Measurements from ENCODE around the gene TTC9C. TPM values are rescaled to one million over a fixed set of nuclear protein-coding genes. Genes with fewer than 3 reads are reported as not detected.
A peak's percentile ranks its signal among the peaks of the same experiment; 100 is the strongest.

Gene TTC9C
- total and polyA plus RNA-seq, 2 of the 13 experiments (the other 11 are each of a cell fraction or from before 2014, with no cell fraction given), result 28.0 to 36.4 TPM

DNA sequence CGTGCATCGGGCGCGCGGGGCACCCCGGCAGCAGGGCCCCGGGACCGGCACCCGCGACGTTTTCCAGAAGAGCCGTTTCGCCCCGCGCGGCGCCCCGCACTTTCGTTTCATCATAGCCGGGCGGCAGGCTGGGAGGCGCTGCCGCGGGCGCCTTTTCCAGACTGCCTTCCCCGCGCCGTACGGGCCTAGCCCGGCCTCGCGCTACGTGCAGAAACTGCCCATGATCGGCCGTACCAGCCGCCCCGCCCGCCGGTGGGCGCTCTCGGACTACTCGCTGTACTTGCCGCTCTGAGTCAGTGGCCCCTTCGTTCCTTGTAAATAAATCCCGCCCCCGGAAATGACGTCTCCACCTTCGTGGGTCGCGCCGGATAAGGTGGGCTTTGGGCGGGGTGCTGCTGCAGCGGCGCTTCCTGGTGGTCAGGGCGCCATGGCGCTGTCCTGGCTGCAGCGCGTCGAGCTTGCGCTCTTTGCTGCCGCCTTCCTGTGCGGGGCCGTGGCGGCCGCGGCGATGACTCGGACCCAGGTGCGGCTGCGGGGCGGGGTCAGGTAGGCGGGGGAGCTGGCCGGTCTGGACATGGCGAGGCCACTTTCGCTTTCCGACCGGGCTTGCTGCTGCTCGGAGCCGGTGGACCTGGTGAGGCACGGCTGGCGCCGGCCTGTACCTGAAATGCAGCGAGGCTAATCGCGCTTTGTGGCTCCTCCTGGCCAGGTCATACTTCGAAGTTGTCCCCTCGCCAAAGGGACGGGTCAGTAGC is 58.9 kb downstream of the TTC9C start, which contains the start of gene TMEM179B (continued):
- TF ChIP-seq, protein P1, sequence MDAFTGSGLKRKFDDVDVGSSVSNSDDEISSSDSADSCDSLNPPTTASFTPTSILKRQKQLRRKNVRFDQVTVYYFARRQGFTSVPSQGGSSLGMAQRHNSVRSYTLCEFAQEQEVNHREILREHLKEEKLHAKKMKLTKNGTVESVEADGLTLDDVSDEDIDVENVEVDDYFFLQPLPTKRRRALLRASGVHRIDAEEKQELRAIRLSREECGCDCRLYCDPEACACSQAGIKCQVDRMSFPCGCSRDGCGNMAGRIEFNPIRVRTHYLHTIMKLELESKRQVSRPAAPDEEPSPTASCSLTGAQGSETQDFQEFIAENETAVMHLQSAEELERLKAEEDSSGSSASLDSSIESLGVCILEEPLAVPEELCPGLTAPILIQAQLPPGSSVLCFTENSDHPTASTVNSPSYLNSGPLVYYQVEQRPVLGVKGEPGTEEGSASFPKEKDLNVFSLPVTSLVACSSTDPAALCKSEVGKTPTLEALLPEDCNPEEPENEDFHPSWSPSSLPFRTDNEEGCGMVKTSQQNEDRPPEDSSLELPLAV (CRISPR knock-in tag; conservative IDR thresholded peaks at IDR 0.05; ENCODE audit: low read depth), result no peak
- TF ChIP-seq RARG (CRISPR knock-in tag; IDR thresholded peaks at IDR 0.05; ENCODE audit: low read depth) (no peak; the same call in 1 of the 2 replicates), ZHX1 (CRISPR knock-in tag; IDR thresholded peaks at IDR 0.05; ENCODE audit: low read depth) (peak; percentile 81), ZBTB42 (CRISPR knock-in tag; IDR thresholded peaks at IDR 0.05) (peak; percentile 94), SIN3B (IDR thresholded peaks at IDR 0.05; ENCODE audit: low read length) (no peak; the same call in 1 of the 2 replicates), SP5 (CRISPR knock-in tag; IDR thresholded peaks at IDR 0.05; ENCODE audit: borderline replicate concordance, low read depth) (peak; percentile 82), ZNF337 (CRISPR knock-in tag; IDR thresholded peaks at IDR 0.05; ENCODE audit: borderline replicate concordance, low read depth) (peak; percentile 87; the same call in 1 of the 2 replicates), GTF3A (CRISPR knock-in tag; conservative IDR thresholded peaks at IDR 0.05) (0 out of 2 replicates have a peak, but pooled peaks have one; percentile 92), ZNF451 (CRISPR knock-in tag; IDR thresholded peaks at IDR 0.05) (no peak; the same call in 1 of the 2 replicates), KDM5B (CRISPR knock-in tag; IDR thresholded peaks at IDR 0.05; ENCODE audit: borderline replicate concordance) (peak; percentile 80; the same call in 1 of the 2 replicates), PHF20 (CRISPR knock-in tag; IDR thresholded peaks at IDR 0.05) (peak; percentile 91), BCL3 (CRISPR knock-in tag; IDR thresholded peaks at IDR 0.05) (peak; percentile 58), EEA1 (CRISPR knock-in tag; IDR thresholded peaks at IDR 0.05; ENCODE audit: borderline replicate concordance) (peak; percentile 96), NR1H2 (CRISPR knock-in tag; IDR thresholded peaks at IDR 0.05; ENCODE audit: borderline replicate concordance, low read depth) (no peak), ZNF552 (CRISPR knock-in tag; IDR thresholded peaks at IDR 0.05; ENCODE audit: borderline replicate concordance) (0 out of 2 replicates have a peak, but pooled peaks have one; percentile 34), ZNF264 (CRISPR knock-in tag; IDR thresholded peaks at IDR 0.05) (no peak; the same call in 1 of the 2 replicates), ZNF75D (CRISPR knock-in tag; IDR thresholded peaks at IDR 0.05; ENCODE audit: borderline replicate concordance) (no peak), U2AF2 (IDR thresholded peaks at IDR 0.05; ENCODE audit: low read depth, low read length) (no peak), NR2F2 (IDR thresholded peaks at IDR 0.05; ENCODE audit: borderline replicate concordance, low read depth) (no peak), ZBTB1 (CRISPR knock-in tag; IDR thresholded peaks at IDR 0.05; ENCODE audit: borderline replicate concordance) (no peak), NFE2 (CRISPR knock-in tag; IDR thresholded peaks at IDR 0.05) (0 out of 2 replicates have a peak, but pooled peaks have one; percentile 5), TCF7L2 (IDR thresholded peaks at IDR 0.05; ENCODE audit: low read depth, low read length) (no peak), HDAC6 (IDR thresholded peaks at IDR 0.05; ENCODE audit: low read depth, low read length) (no peak)
- TF ChIP-seq, protein P2, sequence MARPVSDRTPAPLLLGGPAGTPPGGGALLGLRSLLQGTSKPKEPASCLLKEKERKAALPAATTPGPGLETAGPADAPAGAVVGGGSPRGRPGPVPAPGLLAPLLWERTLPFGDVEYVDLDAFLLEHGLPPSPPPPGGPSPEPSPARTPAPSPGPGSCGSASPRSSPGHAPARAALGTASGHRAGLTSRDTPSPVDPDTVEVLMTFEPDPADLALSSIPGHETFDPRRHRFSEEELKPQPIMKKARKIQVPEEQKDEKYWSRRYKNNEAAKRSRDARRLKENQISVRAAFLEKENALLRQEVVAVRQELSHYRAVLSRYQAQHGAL (CRISPR knock-in tag; IDR thresholded peaks at IDR 0.05; ENCODE audit: not compliant biosample characterization), result no peak
